NCI-H345 treated with DMSO at 0.1 percent for 48 hours (cell line): ENCODE measurements around the gene FOXN3.

Experiments used
- DNase-seq: peaks from one replicate; lab custom pipeline; 2025; ENCODE audit not compliant: unreplicated experiment; lab: John Stamatoyannopoulos, UW

The FOXN3 gene

GRCh38 chr14:89417091-89417464 lies at the start of gene FOXN3:
FOXN3 (minus strand) TSS chr14:89417233; CDS start chr14:89412476, 4,757 bp downstream.
- DNase-seq, result peak; percentile 69

- DNase-seq, result no peak
Observed at GRCh38 chr14:89466484-89466883, 49.5 kb upstream of the FOXN3 start.

DNA sequence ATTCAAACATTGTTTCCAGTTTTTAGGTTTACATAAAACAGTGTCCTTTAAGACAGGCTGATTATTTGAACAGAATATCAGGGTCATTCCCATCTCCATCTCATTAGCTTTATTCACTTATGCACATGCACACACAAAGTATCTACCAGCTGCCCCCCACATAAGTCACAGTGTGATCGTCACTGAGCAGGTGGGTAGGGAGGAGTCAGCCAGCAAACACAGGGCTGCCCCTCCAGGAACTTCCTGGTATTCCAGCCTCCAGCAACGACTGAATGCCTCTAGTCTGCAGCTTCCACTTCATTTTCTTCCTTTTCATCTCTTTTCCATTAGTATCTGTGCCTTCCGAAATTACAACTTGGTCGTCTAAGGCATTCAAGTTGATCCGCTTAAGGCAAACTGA lies 48.8 kb upstream of the FOXN3 start:
- DNase-seq, result no peak

- DNase-seq, result no peak
Observed at GRCh38 chr14:89461256-89461655, 44.2 kb upstream of the FOXN3 start.

GRCh38 chr14:89458713-89459420 lies 41.8 kb upstream of the FOXN3 start:
- DNase-seq, result no peak

DNA sequence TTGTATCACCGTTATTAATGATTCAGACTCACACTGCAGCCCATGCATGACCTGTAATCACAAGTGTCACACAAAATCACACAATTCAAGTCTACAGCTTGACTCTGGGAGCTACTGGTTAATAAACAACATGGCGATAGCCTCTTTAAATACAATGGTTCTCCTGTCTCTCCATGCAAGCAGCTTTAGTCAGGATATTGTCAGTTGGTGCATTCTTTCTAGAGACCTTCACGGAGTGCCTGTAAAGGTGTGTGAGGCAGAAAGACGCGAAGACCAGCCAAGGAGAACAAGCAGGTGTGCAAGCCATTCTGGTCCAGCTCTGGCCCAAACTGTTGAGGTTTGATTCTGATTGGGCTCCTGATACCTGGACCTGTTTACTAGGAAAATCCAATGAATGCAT lies 40.0 kb upstream of the FOXN3 start:
- DNase-seq, result no peak

DNA sequence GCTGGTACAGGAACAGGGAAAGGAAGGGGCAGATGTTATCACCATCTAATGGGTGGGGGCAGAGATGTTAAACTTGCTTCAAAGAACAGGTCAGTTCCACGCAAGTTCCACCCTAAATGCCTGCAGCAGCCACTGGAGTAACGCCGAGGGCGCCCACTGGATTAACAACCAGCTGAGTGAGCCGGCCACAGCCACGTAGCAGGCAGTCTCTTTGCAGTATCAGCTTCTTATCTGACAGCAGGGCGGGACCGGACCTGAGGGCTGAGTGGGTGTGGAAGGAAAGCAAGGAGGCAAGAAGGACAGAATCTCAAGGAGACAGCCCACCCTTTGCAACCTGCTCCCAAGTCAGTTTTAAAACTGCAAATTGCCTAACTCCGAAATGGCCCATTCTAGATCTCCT lies 38.4 kb upstream of the FOXN3 start:
- no peak for DNase-seq

GRCh38 chr14:89454996-89455395 lies 38.0 kb upstream of the FOXN3 start:
- DNase-seq, result no peak

- DNase-seq, result no peak
Observed at GRCh38 chr14:89452281-89452680, 35.2 kb upstream of the FOXN3 start.

- no peak for DNase-seq
Observed at GRCh38 chr14:89451229-89451628, 34.2 kb upstream of the FOXN3 start.

DNA sequence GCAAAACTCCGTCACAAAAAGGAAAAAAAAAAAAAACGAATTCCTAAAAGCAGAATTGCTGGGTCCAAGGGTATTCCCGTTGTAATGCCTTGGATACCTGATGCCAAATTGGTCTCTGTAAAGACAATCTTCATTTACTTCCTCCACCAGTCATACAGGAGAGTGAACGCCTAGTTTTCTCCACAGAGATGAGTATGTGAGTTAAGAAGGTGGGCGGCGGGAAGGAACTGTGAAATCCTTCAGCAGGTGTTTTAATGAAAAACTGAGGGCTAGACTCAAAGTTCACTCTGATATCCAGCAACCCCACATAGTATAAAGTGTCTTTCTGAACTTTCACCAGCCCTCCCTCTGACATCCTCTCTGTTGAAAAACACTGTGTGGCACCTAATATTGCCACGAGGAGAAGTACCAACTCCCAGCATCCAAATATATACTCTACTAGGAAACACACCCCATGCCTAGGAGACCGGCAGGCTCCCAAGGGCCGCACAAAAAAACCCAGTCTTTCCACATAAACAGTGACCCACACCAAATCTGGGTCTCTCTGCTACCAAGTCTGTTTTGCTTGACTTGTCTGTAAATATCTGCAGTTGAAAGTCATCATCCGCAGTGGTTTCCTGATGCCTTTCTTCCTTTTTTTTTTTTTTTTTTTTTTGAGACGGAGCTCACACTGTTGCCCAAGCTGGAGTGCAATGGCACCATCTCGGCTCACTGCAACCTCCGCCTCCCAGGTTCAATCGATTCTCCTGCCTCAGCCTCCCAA lies 30.3 kb upstream of the FOXN3 start:
- DNase-seq, result no peak

DNA sequence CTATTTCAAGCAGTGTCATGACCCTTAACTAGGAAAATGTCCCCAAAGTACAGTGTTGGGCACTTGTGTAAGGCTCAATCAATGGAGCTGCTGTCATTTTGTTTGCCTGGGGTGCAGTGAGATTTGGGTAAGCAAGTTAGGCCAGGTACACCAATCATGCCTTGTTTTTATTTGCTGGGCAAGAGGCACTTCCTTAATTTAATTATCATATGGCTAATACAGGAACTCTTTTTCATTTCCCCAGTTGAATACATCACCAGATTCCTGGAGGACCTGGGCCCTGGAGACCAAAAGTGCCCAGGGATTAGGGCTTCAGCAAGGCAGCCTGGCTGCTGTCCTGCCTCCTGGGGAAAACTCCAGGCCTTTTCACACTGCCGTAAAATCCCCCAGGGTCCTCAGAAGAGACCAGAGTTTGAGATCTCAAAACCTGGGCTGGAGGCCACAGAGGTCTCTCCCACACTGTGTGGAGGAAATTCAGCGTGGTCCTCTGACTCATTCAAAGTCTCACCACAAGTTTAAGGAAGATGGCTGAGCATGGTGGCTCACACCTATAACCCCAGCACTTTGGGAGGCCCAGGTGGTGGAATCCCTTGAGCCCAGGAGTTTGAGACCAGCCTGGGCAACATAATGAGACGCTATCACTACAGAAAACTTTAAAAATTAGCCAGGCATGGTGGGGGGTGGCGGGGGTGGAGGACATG lies 28.4 kb upstream of the FOXN3 start:
- no peak for DNase-seq

DNA sequence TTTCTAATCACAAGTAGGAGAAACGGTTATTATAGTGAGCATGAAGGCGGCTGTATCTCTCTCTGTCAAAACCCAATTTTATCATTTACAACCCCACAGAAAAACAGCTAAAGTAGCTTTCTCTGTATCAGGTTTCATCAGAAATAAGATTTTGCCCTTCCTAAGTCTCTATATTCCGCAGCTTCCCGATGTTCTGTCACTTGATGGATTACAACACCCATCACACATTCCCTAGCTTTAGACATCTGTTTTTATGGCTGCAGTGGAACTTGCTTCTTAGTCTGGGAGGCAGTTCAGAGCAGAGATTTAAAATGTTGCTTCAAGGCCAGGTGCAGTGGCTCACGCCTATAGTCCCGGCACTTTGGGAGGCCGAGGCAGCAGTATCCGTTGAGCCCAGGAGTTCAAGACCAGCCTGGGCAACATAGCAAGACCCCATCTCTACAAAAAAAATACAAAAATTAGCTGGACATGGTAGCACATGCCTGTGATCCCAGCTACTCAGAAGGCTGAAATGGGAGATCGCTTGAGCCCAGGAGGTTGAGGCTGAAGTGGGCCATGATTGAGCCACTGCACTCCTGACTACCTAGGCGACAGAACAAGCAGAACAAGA lies 27.6 kb upstream of the FOXN3 start:
- no peak for DNase-seq

DNA sequence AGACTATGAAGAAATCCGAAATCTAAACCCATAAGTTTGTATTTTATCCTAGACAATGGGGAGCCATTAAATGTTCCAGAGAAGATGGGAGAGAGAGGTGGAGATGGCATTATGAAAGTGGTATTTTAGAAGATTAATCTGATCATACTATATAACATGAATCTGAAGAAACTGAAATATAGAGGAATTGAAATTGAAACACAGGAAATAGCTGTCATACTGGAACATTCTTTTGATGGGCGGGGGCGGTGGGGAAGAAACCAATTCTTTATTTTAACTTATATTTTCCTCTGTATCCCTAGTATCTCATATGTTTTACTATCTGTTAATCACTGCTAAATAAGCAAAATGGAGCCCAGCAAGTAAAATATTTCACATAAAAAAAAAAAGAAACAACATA lies 27.0 kb upstream of the FOXN3 start:
- DNase-seq, result no peak

DNA sequence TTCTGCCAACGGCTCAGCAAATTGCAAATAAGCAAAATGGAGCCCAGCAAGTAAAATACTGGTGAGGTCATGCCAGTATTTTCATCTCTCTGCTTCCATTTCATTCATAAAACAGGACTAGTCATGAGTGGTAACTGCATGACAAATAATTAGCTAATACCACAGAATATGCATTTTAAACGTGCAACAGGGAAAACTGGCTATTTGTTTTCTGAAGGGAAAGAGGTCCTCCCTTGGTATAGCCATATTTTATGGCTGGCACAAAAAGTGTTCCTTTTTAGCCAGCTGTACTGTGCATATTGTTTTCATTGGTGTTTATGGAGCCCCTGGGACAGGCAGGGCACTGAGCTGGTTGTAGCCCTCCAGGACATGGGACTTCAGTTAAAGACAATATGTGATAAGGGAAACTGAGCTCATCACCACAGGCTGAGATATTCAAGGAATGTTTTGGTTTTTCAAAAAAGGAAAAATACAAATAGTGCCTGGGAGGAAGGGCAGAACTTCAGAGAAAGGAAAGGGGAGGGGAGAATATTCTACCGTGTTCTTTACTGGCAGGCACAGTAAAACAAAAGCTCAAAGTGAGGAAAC lies 26.1 kb upstream of the FOXN3 start:
- no peak for DNase-seq

DNA sequence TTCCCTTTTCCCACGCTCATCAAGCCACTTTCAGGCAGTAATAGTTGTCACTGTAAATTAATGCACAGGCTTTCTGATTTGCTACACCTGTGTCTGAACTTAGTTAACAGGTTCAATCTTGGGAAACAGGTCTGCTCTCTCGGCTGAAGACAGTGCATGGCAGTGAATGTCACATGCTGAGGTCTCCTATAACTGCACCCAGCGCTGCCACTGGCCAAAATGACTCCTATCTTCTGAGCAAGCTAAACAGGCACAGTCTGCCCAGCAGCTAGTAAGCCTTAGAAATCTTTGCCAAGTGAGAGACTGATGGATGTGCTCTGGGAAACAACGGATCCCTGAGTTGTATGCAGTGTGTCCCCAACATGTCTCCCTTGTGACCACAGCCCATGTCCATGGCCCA lies 25.2 kb upstream of the FOXN3 start:
- DNase-seq, result no peak

GRCh38 chr14:89440986-89441909 lies 24.2 kb upstream of the FOXN3 start:
- DNase-seq, result no peak

- no peak for DNase-seq
Observed at GRCh38 chr14:89435892-89436656, 19.0 kb upstream of the FOXN3 start.

DNA sequence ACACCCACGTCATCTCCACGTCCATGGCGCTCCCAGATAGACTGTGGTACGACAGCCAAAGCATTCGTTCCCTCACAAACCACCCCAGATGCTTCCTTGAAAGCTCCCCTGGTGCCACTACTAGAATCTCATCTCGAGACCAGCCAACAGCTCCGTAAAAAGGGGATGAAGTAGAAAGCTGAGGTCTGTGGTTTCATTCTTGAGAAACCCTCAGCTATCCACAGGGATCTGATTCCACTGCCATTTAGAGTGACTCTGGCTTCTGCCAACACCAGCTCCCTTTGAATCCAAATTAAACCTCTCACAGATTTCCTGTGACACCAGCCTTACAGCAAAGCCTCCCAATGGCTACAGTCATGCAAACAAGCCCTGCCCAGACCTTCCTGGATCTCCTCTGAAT lies 18.5 kb upstream of the FOXN3 start:
- DNase-seq, result no peak
